HEK293 (cell line): ENCODE measurements around the gene CERS3.

Experiments
- ATF2 ChIP-seq: fragments of 450-650 bp; formaldehyde crosslinking; IDR thresholded peaks from 2 replicates; pipeline ENCODE4 v1.5.1; 2016; ENCODE audit warnings: missing biosample characterization, missing genetic modification characterization, low read depth
- CTCF ChIP-seq: fragments of 450-650 bp; formaldehyde crosslinking; IDR thresholded peaks from 2 replicates; pipeline ENCODE4 v1.5.1; 2016; ENCODE audit warnings: missing biosample characterization, missing genetic modification characterization
- GLI2 ChIP-seq: fragments of 450-650 bp; formaldehyde crosslinking; IDR thresholded peaks from 2 replicates; pipeline ENCODE4; 2017; ENCODE audit warnings: missing biosample characterization, missing genetic modification characterization, low read depth, borderline replicate concordance
- PRDM10 ChIP-seq: fragments of 450-650 bp; formaldehyde crosslinking; IDR thresholded peaks from 2 replicates; pipeline ENCODE4 v1.5.1; 2016; ENCODE audit warnings: missing biosample characterization, missing genetic modification characterization
- YY1 ChIP-seq: fragments of 450-650 bp; formaldehyde crosslinking; IDR thresholded peaks from 2 replicates; pipeline ENCODE4 v1.5.1; 2018; ENCODE audit warnings: missing biosample characterization, missing genetic modification characterization
- ZNF302 ChIP-seq: fragments of 450-650 bp; formaldehyde crosslinking; IDR thresholded peaks from 2 replicates; pipeline ENCODE4 v1.5.1; 2016; ENCODE audit warnings: missing biosample characterization, missing genetic modification characterization, low read depth

GRCh38 chr15:100525436-100525835, 3.3 kb downstream of the CERS3 start:
- TF ChIP-seq ATF2 (tag by site-specific recombination), result no peak
- TF ChIP-seq YY1, result no peak
- TF ChIP-seq CTCF (tag by site-specific recombination), result no peak
- TF ChIP-seq ZNF302, result no peak
- TF ChIP-seq GLI2 (tag by site-specific recombination), result no peak
- no peak for TF ChIP-seq PRDM10 (tag by site-specific recombination)
